ENCODE measurements around the gene PACS1. TPM values are rescaled to one million over a fixed set of nuclear protein-coding genes. Genes with fewer than 3 reads are reported as not detected.
A peak's percentile ranks its signal among the peaks of the same experiment; 100 is the strongest.
"Not testable (repeated sequence)": the region's sequence is repeated elsewhere in the genome, so short reads cannot be mapped to it uniquely, and the experiment has no call there.

The PACS1 gene
- total RNA-seq, 1 donor from 2014 or later, result 22.6 TPM

DNA sequence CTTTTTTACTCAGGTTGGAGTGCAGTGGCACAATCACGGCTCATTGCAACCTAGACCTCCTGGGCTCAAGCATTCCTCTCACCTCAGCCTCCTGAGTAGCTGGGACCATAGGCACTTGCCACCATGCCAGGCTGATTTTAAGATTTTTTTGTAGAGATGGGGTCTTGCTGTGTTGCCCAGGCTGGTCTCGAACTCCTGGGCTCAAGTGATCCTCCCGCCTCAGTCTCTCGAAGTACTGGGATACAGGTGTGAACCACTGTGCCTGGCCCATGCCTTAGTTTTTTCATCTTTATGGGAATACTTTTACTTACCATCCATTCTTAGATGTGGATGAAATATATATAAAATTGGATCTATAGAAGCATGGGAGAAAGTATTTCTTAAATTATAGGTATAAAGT is 5.2 kb downstream of the PACS1 start:
- DNase-seq (ENCODE audit: low read depth in 2 of 2), result no peak

DNA sequence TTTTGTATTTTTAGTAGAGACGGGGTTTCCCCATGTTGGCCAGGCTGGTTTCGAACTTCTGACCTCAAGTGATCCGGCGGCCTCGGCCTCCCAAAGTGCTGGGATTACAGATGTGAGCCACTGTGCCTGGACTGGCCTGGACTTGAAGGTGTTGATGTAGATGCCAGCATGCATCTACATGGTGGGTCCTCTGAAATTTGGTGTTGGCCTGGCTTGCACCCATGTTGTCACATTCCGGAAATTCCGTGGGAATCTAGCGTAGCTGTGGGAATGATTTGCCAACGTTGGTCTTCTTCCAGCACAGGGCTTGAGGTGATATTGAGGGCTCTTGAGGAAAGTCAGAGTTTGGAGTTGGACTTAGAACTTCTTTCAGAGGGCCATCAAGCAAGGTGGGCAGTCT is 6.5 kb downstream of the PACS1 start:
- DNase-seq (ENCODE audit: low read depth in 2 of 2), result no peak

DNA sequence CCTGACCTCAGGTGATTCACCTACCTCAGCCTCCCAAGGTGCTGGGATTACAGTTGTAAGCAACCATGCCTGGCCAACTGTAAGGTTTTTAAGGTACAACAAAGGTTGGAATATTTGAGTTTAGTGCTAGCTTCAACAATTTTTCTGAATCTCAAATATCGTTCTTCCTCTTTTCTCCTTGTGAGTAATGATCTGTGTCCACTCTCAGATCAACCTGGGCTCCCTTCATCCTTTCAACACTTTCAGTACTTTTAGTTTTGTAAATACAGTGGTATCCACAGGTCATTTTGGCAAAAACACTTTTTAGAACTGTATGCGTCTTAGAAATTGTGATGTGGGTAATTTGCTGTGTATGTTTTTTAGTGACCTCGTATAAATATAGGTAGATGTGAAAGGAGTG is 7.9 kb downstream of the PACS1 start:
- DNase-seq (ENCODE audit: low read depth in 2 of 2), result no peak

DNA sequence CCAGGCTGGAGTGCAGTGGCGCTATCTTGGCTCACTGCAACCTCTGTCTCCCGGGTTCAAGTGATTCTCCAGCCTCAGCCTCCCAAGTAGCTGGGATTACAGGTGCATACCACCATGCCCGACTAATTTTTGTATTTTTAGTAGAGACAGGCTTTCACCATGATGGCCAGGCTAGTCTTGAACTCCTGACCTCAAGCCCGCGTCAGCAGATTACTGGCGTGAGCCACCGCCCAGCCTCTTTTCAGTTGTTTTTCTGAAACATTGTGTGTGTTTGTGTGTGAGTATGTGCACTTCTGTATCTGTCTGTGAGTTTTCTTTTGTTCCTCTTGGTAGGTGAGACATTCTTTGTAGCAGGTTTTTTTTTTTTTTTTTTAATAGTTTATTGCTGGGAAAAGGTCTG is 8.9 kb downstream of the PACS1 start:
- not testable (repeated sequence) for DNase-seq (ENCODE audit: low read depth in 2 of 2)

DNA sequence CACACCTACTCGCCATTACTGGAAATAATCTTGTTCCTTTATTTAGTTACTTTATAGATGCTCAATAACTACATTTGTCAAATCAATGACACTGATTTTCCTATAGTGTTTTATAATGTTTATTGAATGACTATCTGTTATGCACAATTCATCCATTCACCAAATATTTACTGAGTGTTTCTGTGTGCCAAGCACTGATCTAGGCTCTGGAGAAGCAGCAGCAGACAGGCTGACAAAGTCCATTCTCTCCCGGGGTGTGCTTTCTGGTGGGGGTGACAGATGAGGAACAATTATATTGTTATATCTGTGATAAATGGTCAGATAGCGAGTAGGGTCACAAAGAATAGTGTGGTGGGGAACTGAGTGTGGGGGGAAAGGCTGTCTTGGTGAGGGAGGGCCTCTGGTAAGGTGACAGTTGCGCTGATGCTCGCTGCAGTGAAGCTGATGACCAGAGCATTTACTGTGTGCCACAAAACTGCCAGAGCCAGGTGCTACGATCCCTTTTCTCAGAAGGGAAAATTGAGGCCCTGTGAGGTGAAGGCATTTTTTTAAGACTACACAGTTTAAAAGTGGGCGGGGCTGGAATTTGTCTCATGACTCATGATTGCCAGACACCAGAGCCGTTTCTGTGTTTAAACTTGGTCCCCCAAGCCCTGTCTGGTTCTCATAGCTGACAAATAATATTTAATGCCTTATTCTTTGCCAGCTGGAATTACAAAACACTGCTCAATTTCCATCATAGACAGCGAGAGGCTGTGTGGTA is 10.2 kb downstream of the PACS1 start:
- DNase-seq (ENCODE audit: low read depth in 2 of 2), result peak in 1 of 2 donors; percentile 40

DNA sequence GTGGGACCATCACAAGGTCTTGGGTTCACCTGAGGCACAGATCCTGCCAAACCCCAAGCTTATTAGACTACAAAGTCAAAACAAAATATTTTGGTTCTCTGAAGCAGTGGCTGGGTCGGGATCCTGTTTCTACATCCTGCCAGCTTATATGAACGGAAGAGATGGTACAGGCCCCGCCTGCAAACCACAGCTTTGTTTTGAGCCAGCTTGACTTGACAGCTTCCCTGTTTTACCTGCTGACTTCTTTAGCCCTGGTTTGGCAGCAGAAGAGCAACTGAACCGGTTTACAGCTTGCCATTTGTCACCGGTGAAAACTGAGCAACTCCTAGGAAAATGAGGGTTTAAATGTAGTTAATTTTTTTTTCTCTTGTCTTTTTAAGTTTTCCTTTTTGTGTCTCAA is 11.4 kb downstream of the PACS1 start:
- DNase-seq (ENCODE audit: low read depth in 2 of 2), result peak; percentile 56 to 58

DNA sequence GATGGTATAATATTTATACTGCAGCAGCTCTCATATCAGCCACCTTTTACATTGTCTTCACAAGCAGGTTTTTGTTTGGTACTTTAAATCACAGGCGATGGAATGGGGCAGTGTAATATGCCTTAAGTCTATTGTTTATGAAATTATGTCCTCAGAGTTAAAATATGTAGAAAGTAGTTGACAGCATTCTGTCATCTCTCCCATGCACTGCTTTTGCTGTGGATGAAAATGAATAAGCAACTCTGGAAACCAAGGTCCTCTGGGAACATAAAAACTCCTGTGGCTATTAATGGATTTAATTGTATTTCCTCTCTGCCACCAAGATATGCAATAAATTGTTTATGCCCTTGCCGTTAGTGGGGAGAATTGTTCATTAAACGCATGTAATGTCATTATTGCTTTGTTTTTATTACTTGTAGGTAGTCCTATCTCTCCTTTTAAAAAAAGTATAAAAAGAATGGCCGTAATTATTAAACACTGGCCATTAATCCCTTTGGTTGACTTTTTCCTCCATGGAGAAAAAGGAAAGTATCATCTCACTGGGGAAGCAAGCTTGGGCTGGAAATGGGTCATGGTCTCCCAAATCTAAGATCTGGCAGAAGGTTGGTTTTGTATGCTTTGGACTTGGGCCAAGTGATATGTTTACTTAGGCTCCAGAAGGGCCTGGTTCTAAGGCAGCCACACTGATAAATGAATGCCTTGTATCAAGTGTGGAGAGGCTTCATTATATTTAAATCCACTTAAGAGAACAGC is 13.1 kb downstream of the PACS1 start:
- peak in 1 of 2 donors; percentile 67 for DNase-seq (ENCODE audit: low read depth in 2 of 2)

DNA sequence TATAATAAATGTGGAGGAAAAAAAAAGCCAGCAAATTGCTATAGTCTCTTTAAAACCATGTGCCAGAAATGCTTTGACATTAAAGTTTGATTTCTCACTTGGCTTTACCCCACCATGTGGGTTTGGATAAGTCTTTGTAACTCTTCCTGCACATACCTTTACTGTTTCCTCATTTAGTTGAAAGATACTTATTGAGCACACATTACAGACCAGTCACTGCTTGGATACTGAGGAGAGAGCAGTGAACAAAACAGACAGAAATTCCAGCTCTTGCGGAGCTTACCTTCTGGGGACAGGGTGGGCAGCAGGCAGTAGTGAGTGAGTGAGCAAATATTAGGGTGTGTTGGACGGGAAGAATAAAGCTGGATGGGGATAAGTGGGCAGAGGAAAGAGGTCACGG is 13.7 kb downstream of the PACS1 start:
- DNase-seq (ENCODE audit: low read depth in 2 of 2), result no peak

DNA sequence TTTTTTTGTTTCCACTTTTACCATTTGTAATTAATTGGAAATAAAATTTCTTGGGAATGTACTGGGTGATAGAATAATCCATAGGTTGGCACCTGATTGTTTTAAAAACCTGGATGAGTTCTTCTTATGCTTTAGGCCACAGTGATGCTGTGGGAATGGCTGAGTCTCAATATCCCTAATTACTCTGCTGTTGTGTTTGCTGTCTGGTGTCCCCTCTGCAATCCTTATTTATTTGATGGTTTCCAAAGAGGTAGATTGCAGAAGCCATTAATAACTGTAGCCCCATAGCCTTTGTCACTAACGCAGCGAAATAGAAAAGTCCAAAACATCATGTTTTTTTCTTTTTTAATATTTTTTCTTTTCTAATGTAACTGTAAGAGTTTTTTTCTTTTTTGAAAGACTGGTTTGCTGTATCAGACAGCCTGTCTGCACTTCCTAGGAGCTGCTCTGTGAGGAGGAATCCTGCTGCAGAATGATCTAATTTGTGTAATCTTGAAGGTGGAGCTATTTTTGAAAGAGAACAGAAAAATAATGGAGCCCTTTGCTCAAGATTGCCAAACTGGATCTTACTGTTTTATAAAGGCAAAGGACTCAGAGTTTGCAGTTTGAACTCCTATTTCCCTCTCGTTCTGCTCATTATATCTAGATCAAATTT is 14.9 kb downstream of the PACS1 start:
- no peak for DNase-seq (ENCODE audit: low read depth in 2 of 2)

DNA sequence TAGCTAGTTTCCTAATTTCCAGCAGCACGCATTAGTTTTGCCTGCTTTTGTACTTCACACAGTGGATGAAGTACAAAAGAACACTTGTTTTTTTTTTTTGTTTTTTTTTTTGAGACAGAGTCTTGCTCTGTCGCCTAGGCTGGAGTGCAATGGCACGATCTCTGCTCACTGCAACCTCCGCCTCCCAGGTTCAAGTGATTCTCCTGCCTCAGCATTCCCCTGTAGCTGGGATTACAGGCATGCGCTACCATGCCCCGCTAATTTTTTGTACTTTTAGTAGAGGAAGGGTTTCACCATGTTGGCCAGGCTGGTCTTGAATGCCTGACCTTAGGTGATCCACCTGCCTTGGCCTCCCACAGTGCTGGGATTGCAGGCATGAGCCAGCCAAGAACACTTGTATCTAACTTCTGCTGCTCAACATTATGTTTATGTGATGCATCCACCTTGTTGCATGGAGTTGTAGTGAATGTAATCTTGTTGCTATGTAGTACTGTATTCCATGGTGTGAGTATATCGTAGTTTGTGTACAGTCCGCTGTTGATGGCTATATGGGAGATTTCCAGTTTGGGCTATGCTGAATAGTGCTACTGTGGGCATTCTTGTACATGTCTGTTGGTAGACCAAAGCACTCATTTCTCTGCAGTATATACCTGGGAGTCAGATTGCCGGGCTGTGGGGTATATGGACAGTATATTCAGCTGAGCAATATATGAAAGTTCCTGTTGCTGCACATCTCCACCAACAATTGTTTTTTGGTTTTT is 17.3 kb downstream of the PACS1 start:
- DNase-seq (ENCODE audit: low read depth in 2 of 2), result no peak

DNA sequence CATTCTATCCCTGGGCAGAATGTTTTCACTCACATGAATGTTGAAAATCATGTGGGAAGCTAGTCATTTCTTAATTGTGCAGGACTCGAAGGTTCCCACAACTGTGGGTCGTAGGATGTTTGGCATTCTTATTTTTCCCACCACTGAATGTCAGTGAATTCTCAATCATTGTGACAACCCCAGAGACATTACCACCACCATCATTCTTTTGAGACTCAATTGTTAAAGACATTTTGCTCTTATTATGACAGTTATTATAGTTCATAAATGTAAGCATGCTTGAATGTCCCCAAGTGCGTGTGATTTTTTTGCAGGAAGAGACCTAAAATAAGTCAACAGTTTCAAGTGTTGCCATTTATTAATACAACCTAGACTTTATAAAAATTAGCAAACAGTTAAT is 19.0 kb downstream of the PACS1 start:
- no peak for DNase-seq (ENCODE audit: low read depth in 2 of 2)

DNA sequence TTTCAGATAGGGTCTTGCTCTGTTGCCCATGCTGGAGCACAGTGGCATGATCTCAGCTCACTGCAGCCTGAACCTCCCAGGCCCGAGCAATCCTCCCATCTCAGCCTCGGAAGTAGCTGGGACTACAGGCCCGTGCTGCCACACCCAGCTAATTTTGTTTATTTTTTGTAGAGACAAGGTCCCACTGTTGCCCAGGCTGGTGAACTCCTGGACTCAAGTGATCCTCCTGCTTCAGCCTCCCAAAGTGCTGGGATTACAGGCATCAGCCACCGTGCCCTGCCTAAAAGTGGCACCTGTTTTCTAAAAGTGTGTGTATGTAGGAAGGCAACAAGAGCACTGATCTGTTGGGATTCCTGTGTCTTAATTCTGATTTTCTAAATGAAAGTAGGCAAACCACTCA is 20.2 kb downstream of the PACS1 start:
- no peak for DNase-seq (ENCODE audit: low read depth in 2 of 2)

DNA sequence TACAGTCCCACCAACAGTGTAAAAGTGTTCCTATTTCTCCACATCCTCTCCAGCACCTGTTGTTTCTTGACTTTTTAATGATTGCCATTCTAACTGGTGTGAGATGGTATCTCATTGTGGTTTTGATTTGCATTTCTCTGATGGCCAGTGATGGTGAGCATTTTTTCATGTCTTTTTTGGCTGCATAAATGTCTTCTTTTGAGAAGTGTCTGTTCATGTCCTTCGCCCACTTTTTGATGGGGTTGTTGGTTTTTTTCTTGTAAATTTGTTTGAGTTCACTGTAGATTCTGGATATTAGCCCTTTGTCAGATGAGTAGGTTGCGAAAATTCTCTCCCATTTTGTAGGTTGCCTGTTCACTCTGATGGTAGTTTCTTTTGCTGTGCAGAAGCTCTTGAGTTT is 22.1 kb downstream of the PACS1 start:
- DNase-seq (ENCODE audit: low read depth in 2 of 2), result not testable (repeated sequence)

DNA sequence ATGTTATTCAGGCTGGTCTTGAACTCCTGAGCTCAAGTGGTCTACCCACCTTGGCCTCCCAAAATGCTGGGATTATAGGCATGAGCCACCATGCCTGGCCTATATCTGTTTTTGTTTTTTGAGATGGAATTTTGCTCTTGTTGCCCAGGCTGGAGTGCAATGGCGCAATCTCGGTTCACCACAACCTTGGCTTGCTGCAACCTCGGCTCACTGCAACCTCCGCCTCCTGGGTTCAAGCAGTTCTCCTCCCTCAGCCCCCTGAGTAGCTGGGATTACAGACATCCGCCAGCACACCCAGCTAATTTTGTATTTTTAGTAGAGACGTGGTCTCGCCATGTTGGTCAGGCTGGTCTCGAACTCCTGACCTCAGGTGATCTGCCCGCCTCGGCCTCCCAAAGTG is 29.7 kb downstream of the PACS1 start:
- not testable (repeated sequence) for DNase-seq (ENCODE audit: low read depth in 2 of 2)

DNA sequence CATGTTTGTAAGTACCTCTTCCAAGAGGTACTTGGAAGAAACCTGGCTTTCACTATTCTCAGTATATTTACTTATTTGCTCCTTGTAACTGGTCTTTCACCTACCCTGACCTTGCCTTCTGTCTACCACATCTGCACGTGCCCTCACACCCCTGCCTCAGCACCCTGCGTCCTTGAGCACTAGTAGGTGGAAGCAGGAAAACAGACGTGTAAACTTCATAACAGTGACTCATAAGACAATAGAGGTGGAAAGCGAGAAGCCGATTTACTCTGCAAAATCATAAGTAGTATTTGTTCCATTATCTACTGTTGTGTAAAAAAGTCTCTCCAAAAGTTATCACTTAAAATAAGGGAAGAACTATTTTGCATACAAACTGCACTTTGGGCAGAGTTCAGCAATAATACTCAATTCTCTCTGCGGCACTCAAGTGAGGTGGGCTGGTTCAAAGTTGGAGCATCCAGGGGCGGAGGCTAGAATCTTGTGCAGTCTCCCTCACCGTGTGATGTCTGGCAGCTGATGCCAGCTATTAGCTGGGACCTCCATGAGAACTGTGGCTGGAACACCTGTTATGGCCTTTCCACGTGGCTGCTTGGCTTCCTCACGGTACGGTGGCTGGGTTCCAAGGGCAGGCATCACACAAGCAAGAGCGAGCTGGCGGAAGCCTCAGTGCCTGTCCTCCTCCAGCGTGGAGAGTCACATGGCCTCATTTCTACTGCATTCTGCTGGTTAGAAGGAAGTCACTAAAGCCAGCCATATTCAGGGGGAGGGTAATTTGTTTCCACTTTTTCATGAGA is 30.4 kb downstream of the PACS1 start:
- peak; percentile 60 to 71 for DNase-seq (ENCODE audit: low read depth in 2 of 2)

DNA sequence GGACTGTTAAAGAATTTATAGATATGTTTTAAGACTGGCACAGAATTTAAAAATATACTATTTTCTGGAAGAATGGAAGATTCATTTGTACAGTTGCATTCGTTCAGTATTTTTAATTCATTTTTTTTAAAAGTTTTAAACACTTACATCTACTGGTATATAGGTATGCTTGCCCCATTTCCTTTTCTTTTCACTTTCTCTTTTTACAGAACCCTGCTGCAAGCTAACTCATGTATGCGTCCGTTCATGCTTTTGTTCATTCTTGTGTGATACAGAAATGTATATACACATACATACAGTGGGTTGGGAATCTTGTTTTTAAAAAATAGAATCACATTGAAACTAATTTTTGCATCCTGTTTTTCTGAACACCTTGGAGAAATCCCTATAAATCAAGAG is 31.0 kb downstream of the PACS1 start:
- DNase-seq (ENCODE audit: low read depth in 2 of 2), result no peak

DNA sequence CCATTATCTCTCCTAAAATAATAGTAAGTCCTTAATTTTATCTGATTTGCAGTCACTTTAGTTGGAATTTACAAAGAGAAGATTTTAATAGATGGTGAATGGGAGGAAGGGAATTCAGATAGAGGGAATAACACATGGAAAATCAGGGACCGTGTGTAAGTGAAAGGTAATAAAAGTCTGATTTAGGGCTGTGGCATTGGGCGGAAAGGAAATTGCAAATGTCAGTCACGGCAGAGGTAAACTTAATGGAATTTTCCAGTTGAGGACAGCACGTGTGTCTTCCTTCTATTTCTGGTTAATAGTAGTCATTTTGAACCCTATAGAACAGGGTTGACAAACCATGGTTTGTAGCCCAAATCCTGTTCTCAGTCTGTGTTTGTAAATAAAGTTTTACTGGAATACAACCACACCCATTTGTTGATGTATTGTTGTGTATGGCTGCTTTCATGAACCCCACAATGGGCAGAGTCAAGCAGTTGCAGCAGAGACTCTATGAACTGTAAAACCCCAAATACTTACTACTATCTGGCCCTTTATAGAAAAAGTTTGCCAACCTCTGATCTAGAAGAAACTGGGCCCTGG is 34.1 kb downstream of the PACS1 start:
- DNase-seq (ENCODE audit: low read depth in 2 of 2), result peak in 1 of 2 donors; percentile 77

DNA sequence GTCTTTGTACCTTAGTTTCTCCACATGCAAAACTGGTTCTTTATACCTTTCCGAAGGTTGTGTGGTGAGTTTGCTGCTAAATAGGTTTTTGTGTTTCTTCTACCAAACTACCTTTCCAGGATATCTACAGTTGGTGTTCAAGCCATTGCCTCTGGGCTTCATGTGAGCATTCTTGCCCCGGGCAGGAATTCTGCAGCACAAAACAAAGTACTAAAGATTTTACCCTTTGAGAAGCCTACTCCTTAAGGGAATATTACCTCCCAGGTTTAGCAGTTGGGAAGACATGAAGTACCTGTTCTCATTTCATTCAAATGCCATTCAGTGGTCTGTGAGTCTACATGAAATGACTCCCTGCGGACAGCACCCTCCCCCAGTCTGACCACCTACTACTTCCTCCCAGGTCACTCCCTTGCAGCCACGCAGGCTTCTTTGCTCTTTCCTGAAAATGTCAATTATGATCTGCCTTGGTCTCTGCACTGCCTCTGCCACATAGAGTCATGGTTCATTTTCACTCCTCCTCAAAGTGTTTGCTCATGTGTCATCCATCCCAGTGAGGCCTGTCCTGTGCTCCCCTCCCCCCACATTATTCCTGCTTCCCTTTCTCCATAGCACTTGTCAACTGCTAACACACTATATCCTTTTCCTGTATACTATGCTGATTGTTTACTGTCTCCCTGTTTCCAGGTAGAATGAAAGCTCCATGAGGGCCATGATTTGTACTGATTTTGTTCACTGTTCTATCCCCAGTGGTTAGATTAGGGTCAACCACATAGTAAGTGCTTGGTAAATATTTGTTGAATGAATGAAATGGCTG is 36.9 kb downstream of the PACS1 start:
- peak in 1 of 2 donors; percentile 14 for DNase-seq (ENCODE audit: low read depth in 2 of 2)

DNA sequence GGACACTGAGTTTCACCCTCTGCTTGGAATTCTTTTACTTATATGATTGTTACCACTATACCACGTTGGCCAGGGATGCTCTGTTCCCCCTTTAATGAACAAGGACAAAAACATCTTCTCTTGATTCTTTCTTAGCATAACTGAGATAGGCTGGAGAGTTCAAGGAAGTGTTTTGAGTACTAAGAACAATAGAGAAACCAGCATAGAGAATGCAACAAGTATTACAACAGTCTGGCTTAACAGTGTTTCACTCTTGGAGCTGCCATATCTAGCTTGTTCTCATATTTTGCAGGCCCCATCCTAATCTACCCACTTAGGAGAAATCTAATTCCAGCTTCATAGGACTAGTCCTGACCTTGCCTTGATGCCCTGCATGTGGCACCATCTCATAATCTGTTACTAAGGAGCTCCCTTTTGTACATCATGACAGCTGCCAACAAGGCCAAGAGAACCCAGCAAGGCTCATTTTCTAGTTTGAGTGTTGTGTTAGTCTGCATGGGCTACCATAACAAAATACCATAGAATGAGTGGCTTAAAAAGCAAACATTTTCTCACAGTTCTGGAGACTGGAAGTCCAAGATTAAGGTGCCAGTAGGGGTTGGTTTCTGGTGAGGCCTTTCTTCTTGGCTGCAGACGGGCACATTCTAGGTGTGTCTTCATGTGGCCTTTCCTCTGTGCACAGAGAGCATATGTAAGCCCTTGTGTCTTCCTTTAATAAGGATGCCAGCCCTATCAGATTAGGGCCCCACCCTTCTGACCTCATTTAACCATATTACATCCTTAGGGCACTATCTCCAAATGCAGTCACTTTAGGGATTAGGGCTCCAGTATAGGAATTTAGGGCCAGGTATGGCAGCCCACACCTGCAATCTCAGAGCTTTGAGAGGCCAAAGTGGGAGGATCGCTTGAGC is 37.8 kb downstream of the PACS1 start:
- DNase-seq (ENCODE audit: low read depth in 2 of 2), result no peak
